ENCODE data around the gene UBE2J1. TPM values are rescaled to one million over a fixed set of nuclear protein-coding genes. Genes with fewer than 3 reads are reported as not detected.
A peak's percentile ranks its signal among the peaks of the same experiment; 100 is the strongest.

The UBE2J1 gene
- total and polyA plus RNA-seq, 2 donors (not counting 1 experiment from before 2014, with no cell fraction given): 27.6 to 53.6 TPM

DNA sequence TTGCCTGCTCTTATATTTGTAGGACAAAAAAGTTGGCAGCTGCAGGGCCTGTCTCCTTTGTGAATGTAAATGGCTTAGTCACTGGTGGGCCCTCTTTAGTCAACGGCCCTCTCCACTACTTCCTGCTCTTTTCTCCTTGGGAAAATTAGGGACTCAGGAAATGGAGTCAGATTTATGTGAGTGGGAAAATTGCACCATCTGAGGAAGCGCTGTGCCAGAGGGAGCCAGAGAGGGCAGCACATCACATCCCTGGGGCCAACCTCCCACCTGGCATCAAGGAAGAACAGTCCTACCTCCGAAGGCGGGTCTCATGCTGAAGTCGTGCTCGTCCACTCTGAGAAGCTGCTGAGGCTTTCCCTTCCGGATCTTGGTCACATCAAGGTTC is 53.1 kb downstream of the UBE2J1 start:
- Histone ChIP-seq H3K9ac (ENCODE audit: insufficient read depth, low read length) (no peak overlapping the region), H2AFZ (ENCODE audit: low read length) (no peak overlapping the region), H3K9me3 (ENCODE audit: control insufficient read depth, insufficient read depth, low read depth, low read length) (no peaks in the 10 kb centered on the region), H3K4me3 (replicated peaks in 1 of 4; ENCODE audit: control extremely low read depth in 1 of 4, insufficient read depth in 1 of 4, low read depth in 3 of 4, low read length in 4 of 4) (no peak overlapping the region), H3K27ac (ENCODE audit: insufficient read depth, low read length) (no peak overlapping the region), H4K20me1 (ENCODE audit: control insufficient read depth, extremely low read depth, insufficient read depth, low read length) (no peaks in the 10 kb centered on the region), H3K4me1 (ENCODE audit: control insufficient read depth, extremely low read depth, insufficient read depth, low read length) (peaks cover 9% of the 10 kb centered on the region), H3K79me2 (ENCODE audit: control insufficient read depth, insufficient read depth, low read length) (no peaks in the 10 kb centered on the region), H3K4me2 (ENCODE audit: extremely low read depth, insufficient read depth, low read length) (no peak overlapping the region), H3K36me3 (ENCODE audit: control insufficient read depth, insufficient read depth, low read length) (no peaks in the 10 kb centered on the region), H3K27me3 (ENCODE audit: control insufficient read depth, insufficient read depth, low read length) (peaks cover 7% of the 10 kb centered on the region)
- peak in 1 of 2 donors; percentile 44 for DNase-seq (ENCODE audit: low read depth in 2 of 2)
- no peak for TF ChIP-seq EZH2 (IDR thresholded peaks at IDR 0.05; ENCODE audit: low read length, missing control alignments)
- TF ChIP-seq, protein P1, sequence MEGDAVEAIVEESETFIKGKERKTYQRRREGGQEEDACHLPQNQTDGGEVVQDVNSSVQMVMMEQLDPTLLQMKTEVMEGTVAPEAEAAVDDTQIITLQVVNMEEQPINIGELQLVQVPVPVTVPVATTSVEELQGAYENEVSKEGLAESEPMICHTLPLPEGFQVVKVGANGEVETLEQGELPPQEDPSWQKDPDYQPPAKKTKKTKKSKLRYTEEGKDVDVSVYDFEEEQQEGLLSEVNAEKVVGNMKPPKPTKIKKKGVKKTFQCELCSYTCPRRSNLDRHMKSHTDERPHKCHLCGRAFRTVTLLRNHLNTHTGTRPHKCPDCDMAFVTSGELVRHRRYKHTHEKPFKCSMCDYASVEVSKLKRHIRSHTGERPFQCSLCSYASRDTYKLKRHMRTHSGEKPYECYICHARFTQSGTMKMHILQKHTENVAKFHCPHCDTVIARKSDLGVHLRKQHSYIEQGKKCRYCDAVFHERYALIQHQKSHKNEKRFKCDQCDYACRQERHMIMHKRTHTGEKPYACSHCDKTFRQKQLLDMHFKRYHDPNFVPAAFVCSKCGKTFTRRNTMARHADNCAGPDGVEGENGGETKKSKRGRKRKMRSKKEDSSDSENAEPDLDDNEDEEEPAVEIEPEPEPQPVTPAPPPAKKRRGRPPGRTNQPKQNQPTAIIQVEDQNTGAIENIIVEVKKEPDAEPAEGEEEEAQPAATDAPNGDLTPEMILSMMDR (conservative IDR thresholded peaks at IDR 0.05 in 1 of 2, IDR thresholded peaks at IDR 0.05 in 1 of 2; ENCODE audit: low read depth in 1 of 2, low read length in 2 of 2): peak in 1 of 2 donors; percentile 25

DNA sequence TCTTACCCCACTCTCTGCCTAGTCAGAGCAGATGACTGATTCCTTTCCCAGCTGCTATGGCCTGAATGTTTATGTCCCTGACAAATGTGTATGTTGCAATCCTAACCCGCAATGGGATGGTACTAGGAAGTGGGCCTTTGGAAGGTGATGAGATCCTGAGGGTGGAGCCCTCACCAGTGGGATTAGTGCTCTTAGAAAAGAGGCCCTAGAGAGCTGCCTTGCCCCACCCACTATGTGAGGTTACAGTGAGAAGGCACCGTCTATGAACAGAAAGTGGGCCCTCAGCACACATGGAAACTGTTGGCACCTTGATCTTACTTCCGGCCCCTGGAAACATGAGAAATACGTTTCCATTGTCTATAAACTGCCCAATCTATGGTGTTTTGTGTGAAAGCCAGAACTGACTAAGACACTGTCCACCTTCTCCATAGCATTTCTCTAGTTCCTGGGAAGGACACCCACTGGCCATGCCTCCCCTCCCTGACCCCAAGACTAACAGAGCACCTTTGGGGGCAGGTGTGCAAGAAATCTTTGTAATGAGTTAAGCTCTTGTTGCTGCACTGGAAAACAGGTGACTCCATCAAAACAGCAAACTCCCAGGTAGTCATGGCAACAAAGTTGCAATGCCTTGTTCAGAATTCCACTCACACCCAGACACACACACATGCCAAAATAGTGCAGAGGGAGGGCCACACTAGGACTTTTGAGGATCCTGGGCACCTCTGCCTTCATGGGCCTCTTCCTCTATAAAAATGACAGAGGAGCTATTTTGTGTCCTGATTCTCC is 53.6 kb downstream of the UBE2J1 start:
- no peaks in the 10 kb centered on the region for H3K36me3 ChIP-seq (ENCODE audit: control insufficient read depth, insufficient read depth, low read length)
- H3K27ac ChIP-seq (ENCODE audit: insufficient read depth, low read length): no peak overlapping the region
- H3K27me3 ChIP-seq (ENCODE audit: control insufficient read depth, insufficient read depth, low read length): peaks cover 7% of the 10 kb centered on the region
- no peaks in the 10 kb centered on the region for H3K79me2 ChIP-seq (ENCODE audit: control insufficient read depth, insufficient read depth, low read length)
- DNase-seq (ENCODE audit: low read depth in 2 of 2): peak; percentile 68 to 92
- TF ChIP-seq, protein P1 (conservative IDR thresholded peaks at IDR 0.05 in 1 of 2, IDR thresholded peaks at IDR 0.05 in 1 of 2; ENCODE audit: low read depth in 1 of 2, low read length in 2 of 2): no peak
- no peak for TF ChIP-seq EZH2 (IDR thresholded peaks at IDR 0.05; ENCODE audit: low read length, missing control alignments)
- H3K4me3 ChIP-seq (replicated peaks in 1 of 4; ENCODE audit: control extremely low read depth in 1 of 4, insufficient read depth in 1 of 4, low read depth in 3 of 4, low read length in 4 of 4): no peak overlapping the region
- no peaks in the 10 kb centered on the region for H3K9me3 ChIP-seq (ENCODE audit: control insufficient read depth, insufficient read depth, low read depth, low read length)
- no peak overlapping the region for H2AFZ ChIP-seq (ENCODE audit: low read length)
- H4K20me1 ChIP-seq (ENCODE audit: control insufficient read depth, extremely low read depth, insufficient read depth, low read length): no peaks in the 10 kb centered on the region
- no peak overlapping the region for H3K9ac ChIP-seq (ENCODE audit: insufficient read depth, low read length)
- peak overlapping the region; percentile 44 for H3K4me2 ChIP-seq (ENCODE audit: extremely low read depth, insufficient read depth, low read length)
- peaks cover 9% of the 10 kb centered on the region for H3K4me1 ChIP-seq (ENCODE audit: control insufficient read depth, extremely low read depth, insufficient read depth, low read length)

DNA sequence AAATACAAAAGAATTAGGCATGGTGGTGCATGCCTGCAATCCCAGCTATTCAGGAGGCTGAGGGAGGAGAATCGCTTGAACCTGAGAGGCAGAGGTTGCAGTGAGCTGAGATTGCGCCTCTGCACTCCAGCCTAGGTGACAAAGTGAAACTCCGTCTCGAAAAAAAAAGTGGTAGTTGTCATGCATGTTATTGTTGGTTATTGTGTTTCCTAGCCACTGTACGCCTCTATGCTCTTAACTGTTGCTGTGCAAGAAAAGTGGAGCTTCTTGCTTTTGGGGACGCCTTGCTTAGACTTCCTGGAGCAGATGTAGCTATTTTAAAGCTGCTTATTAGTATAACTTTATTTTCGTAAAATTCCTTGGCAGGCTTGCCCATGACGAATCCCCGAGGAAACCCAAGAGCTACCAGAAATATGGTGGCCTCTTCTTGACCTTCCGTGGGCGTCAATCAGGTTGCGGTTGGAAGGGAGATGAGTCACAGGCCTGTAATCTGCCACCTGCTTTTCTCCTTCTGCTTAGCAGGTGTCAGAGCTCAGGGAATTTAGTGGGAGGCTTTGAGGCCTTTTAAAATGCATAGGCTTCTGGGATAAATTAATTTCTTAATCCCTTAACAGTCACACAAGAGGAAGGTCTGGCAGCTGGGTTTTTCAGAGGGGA is 54.7 kb downstream of the UBE2J1 start:
- Histone ChIP-seq H3K27me3 (ENCODE audit: control insufficient read depth, insufficient read depth, low read length) (peaks cover 7% of the 10 kb centered on the region), H3K9ac (ENCODE audit: insufficient read depth, low read length) (no peak overlapping the region), H3K4me1 (ENCODE audit: control insufficient read depth, extremely low read depth, insufficient read depth, low read length) (peaks cover 9% of the 10 kb centered on the region), H2AFZ (ENCODE audit: low read length) (no peak overlapping the region), H3K4me3 (replicated peaks in 1 of 4; ENCODE audit: control extremely low read depth in 1 of 4, insufficient read depth in 1 of 4, low read depth in 3 of 4, low read length in 4 of 4) (no peak overlapping the region), H3K4me2 (ENCODE audit: extremely low read depth, insufficient read depth, low read length) (peak overlapping the region; percentile 52), H4K20me1 (ENCODE audit: control insufficient read depth, extremely low read depth, insufficient read depth, low read length) (no peaks in the 10 kb centered on the region), H3K79me2 (ENCODE audit: control insufficient read depth, insufficient read depth, low read length) (no peaks in the 10 kb centered on the region), H3K27ac (ENCODE audit: insufficient read depth, low read length) (no peak overlapping the region), H3K9me3 (ENCODE audit: control insufficient read depth, insufficient read depth, low read depth, low read length) (no peaks in the 10 kb centered on the region), H3K36me3 (ENCODE audit: control insufficient read depth, insufficient read depth, low read length) (no peaks in the 10 kb centered on the region)
- TF ChIP-seq EZH2 (IDR thresholded peaks at IDR 0.05; ENCODE audit: low read length, missing control alignments): no peak
- TF ChIP-seq, protein P1 (conservative IDR thresholded peaks at IDR 0.05 in 1 of 2, IDR thresholded peaks at IDR 0.05 in 1 of 2; ENCODE audit: low read depth in 1 of 2, low read length in 2 of 2): no peak
- peak; percentile 98 to 99 for DNase-seq (ENCODE audit: low read depth in 2 of 2)

Data from fibroblast of lung (primary cell).